CD4-positive, alpha-beta T cell (primary cell): ENCODE results near the gene NEO1. TPM values are rescaled to one million over a fixed set of nuclear protein-coding genes. Genes with fewer than 3 reads are reported as not detected.

ENCODE experiments used
- ATAC-seq: fragments of 200-7000 bp; cut with Tn5 transposase; one replicate; pipeline ENCODE4 v1.10.0; 2022; ENCODE audit warnings: mild to moderate bottlenecking; ENCODE audit not compliant: poor library complexity
- CTCF ChIA-PET: fragments of 350-600 bp; sonication (Branson Sonifier 250); formaldehyde crosslinking; loops from one replicate; lab custom pipeline; 2021; ENCODE audit warnings: antibody characterized with exemption, inconsistent platforms; lab: Charles Lee
- POLR2A ChIA-PET: fragments of 350-600 bp; sonication (Branson Sonifier 250); formaldehyde crosslinking; loops from one replicate; lab custom pipeline; 2021; ENCODE audit warnings: antibody characterized with exemption, inconsistent platforms; lab: Charles Lee
- DNase-seq, 14 experiments: peaks; one replicate each; pipeline ENCODE4 v3.0.0-alpha.2; 2013 to 2020; ENCODE audit warnings: mixed read lengths in 2 of 14
- H3K27ac ChIP-seq, 2 donors: one replicate each; pipeline versions ENCODE4 v1.5.1 to v1.7.0; 2013; ENCODE audit warnings: low read length in 2 of 2, low read depth in 1 of 2, mild to moderate bottlenecking in 1 of 2
- H3K27me3 ChIP-seq, 2 experiments: 1 replicate in 1 of 2; 2 replicates in 1 of 2; pipeline versions ENCODE4 v1.6.1 to v1.7.0; 2013; ENCODE audit warnings: low read length in 2 of 2, control low read depth in 1 of 2, mild to moderate bottlenecking in 1 of 2, moderate library complexity in 1 of 2; ENCODE audit not compliant: insufficient read depth in 2 of 2, control insufficient read depth in 1 of 2
- H3K36me3 ChIP-seq: one replicate; pipeline ENCODE4 v1.6.1; 2013; ENCODE audit warnings: low read length, control low read depth; ENCODE audit not compliant: insufficient read depth
- H3K4me1 ChIP-seq: one replicate; pipeline ENCODE4 v1.6.1; 2013; ENCODE audit warnings: low read length, control low read depth; ENCODE audit not compliant: insufficient read depth
- H3K4me3 ChIP-seq: one replicate; pipeline ENCODE4 v1.5.1; 2013; ENCODE audit warnings: mild to moderate bottlenecking, low read length, moderate library complexity
- H3K9me3 ChIP-seq, 2 experiments: 1 replicate in 1 of 2; 2 replicates in 1 of 2; pipeline versions ENCODE4 v1.6.1 to v1.7.0; 2013; ENCODE audit warnings: low read length in 2 of 2, mild to moderate bottlenecking in 2 of 2, control low read depth in 1 of 2, moderate library complexity in 1 of 2; ENCODE audit not compliant: control insufficient read depth in 1 of 2, insufficient read depth in 1 of 2
- H3K27ac Mint-ChIP-seq: one replicate; pipeline ENCODE4 v1.8.0; 2020; ENCODE audit warnings: mixed read lengths
- H3K27me3 Mint-ChIP-seq: one replicate; pipeline ENCODE4 v1.8.0; 2021; ENCODE audit warnings: mixed read lengths
- H3K36me3 Mint-ChIP-seq: one replicate; pipeline ENCODE4 v1.8.0; 2021; ENCODE audit warnings: low read depth, mixed read lengths
- H3K4me1 Mint-ChIP-seq: one replicate; pipeline ENCODE4 v1.8.0; 2021; ENCODE audit warnings: low read depth, mixed read lengths
- H3K4me3 Mint-ChIP-seq: one replicate; pipeline ENCODE4 v1.8.0; 2020; ENCODE audit warnings: mild to moderate bottlenecking, mixed read lengths
- H3K9me3 Mint-ChIP-seq: one replicate; pipeline ENCODE4 v1.8.0; 2020; ENCODE audit warnings: mixed read lengths
- intact Hi-C, 2 experiments: fragments of 100-400 bp; cut with DNase I in 1 of 2; cut with micrococcal nuclease in 1 of 2; formaldehyde crosslinking; loops; one replicate each; pipeline versions ENCODE4 v1.15.1 to v1.9.0; 2023 to 2025; cut with DNase I, micrococcal nuclease
- total RNA-seq, 174 experiments: library from RNA in 2 of 174; stranded (reverse) in 2 of 174; gene quantifications; one replicate each; pipeline ENCODE4 v1.2.3 and lab custom pipeline; 2021 to 2026
- TF ChIP-seq, protein P1 (sequence below): fragments of 200-600 bp; IDR thresholded peaks from one replicate; pipeline ENCODE4 v1.8.0; 2022; ENCODE audit warnings: antibody characterized with exemption, mild to moderate bottlenecking

The NEO1 gene
- total RNA-seq, 2 experiments from 2014 or later: 6.0 to 8.0 TPM

DNA sequence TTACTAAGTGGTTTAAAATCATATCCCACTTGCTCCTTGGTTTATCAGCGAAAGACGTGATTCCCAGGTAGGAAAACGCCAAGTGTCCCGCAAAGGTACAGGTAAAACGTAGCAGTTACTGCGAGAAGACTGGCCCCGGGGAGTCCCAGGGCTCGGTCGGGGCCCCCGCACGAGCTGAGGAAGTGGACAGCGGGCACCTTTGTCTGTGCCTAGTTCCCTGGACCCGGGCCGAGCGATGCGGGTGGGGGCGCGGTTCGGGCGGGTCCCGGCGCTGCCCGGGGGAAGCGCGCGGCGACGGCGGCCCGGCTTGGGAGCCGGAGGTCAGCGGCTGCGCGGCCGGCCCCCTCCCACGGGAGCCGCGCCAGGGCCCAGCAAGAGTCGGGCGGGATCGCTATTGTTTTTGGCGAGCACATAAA, 864 bp upstream of the NEO1 start:
- Mint-ChIP-seq H3K4me1 (peaks cover 14% of the 10 kb centered on the region), H3K4me3 (peak overlapping the region; percentile 91), H3K36me3 (no peaks in the 10 kb centered on the region), H3K27me3 (peaks cover 11% of the 10 kb centered on the region), H3K9me3 (no peaks in the 10 kb centered on the region), H3K27ac (peak overlapping the region; percentile 85)
- TF ChIP-seq, protein P1, sequence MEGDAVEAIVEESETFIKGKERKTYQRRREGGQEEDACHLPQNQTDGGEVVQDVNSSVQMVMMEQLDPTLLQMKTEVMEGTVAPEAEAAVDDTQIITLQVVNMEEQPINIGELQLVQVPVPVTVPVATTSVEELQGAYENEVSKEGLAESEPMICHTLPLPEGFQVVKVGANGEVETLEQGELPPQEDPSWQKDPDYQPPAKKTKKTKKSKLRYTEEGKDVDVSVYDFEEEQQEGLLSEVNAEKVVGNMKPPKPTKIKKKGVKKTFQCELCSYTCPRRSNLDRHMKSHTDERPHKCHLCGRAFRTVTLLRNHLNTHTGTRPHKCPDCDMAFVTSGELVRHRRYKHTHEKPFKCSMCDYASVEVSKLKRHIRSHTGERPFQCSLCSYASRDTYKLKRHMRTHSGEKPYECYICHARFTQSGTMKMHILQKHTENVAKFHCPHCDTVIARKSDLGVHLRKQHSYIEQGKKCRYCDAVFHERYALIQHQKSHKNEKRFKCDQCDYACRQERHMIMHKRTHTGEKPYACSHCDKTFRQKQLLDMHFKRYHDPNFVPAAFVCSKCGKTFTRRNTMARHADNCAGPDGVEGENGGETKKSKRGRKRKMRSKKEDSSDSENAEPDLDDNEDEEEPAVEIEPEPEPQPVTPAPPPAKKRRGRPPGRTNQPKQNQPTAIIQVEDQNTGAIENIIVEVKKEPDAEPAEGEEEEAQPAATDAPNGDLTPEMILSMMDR: no peak
- POLR2A ChIA-PET: interaction anchor here (0.6 to 1.0 kb wide), 4 partner anchors 28 to 329 kb away, joined by 3 to 4 read pairs (median 3); no protein-coding TSS in a partner anchor
- Histone ChIP-seq H3K27me3 (peaks cover 0 to 7% of the 10 kb centered on the region in 2 experiments), H3K27ac (peak overlapping the region in 1 of 2 donors; percentile 50), H3K4me3 (peak overlapping the region; percentile 85), H3K9me3 (no peaks in the 10 kb centered on the region), H3K36me3 (no peaks in the 10 kb centered on the region), H3K4me1 (peaks cover 11% of the 10 kb centered on the region)
- ATAC-seq: peak; percentile 1
- DNase-seq: peak in 2 of 14 experiments; percentile 0 to 1
- CTCF ChIA-PET: interaction anchor here (0.6 to 0.7 kb wide), 2 partner anchors 8 to 339 kb away, joined by 3 read pairs; no protein-coding TSS in a partner anchor
- intact Hi-C loops: loop anchor here (5.0 to 10.0 kb wide), 5 partner anchors 577 to 934 kb away; partner anchors contain the start of genes NPTN (in 2 of the 2), ARIH1 (in 1 of the 2), MYO9A (in 1 of the 2) and PARP6 (in 1 of the 2)

DNA sequence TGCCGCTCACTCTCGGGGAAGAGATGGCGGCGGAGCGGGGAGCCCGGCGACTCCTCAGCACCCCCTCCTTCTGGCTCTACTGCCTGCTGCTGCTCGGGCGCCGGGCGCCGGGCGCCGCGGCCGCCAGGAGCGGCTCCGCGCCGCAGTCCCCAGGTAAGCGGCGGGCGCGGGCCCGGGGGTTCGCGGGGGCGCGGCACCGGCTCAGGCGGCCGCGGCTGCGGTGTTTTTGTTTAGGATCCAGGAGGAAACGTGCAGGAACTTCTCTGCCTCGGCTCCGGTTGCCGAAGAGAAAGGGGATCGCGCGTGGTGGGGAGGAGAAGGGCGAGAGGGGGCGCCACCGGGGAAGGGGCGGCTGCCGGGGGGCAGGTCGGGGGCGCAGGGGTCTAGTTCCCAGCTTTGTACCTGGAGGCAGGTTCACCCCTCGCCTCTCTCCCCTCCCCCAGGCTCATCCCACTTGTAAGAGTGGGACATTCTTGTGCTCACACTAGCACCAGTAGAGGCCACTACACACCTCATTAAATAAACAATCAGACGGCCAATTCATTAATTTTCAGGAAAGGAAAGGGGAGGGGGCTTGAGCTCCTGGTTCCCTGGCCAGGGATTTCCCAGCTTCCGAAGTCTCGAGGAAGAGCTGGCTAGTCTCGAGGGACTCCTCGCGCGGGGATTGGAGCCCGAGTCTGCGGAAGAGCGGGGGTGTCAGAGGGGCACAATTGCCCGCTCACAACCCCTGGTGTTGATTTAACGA, 562 bp downstream of the NEO1 start:
- ChIA-PET POLR2A (interaction anchor here (0.6 kb wide), 1 partner anchor 28 kb away, joined by 3 read pairs; no protein-coding TSS in a partner anchor), CTCF (no interaction called here)
- H3K36me3 ChIP-seq: no peaks in the 10 kb centered on the region
- H3K4me1 ChIP-seq: peaks cover 11% of the 10 kb centered on the region
- intact Hi-C loops: loop anchor here (1.0 to 10.0 kb wide), 7 partner anchors 28 to 936 kb away; partner anchors contain the start of genes NPTN (in 2 of the 2), ARIH1 (in 1 of the 2), MYO9A (in 1 of the 2) and PARP6 (in 1 of the 2)
- Mint-ChIP-seq H3K27me3 (peaks cover 11% of the 10 kb centered on the region), H3K9me3 (no peaks in the 10 kb centered on the region), H3K36me3 (no peaks in the 10 kb centered on the region), H3K4me3 (peak overlapping the region; percentile 89), H3K4me1 (peaks cover 14% of the 10 kb centered on the region), H3K27ac (peak overlapping the region; percentile 64)
- peaks cover 0 to 7% of the 10 kb centered on the region in 2 experiments for H3K27me3 ChIP-seq
- H3K9me3 ChIP-seq: no peaks in the 10 kb centered on the region
- no peak overlapping the region for H3K27ac ChIP-seq
- DNase-seq (peak in 12 of 14 experiments; percentile 4 to 58 (median 16)), ATAC-seq (peak; percentile 48)
- peak overlapping the region; percentile 65 for H3K4me3 ChIP-seq
- TF ChIP-seq, protein P1: peak; percentile 39

DNA sequence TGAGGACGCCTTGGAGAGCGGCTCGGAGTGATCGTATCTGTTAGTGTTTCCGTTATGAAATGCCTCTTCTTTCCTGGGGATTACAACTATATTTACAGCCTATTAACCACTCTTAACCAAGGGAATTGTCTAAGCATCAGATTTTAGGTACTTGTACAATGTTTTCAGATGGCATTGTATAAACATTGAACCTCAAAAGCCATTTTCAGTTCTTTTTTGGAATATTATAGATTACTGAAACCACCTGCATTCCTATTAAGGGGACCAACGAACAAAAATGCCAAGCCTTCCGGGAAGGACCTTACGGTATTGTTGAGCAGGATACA, 1.1 kb downstream of the NEO1 start:
- Histone ChIP-seq H3K27ac (no peak overlapping the region), H3K27me3 (peaks cover 0 to 7% of the 10 kb centered on the region in 2 experiments), H3K9me3 (no peaks in the 10 kb centered on the region), H3K36me3 (no peaks in the 10 kb centered on the region), H3K4me3 (peak overlapping the region; percentile 65), H3K4me1 (peaks cover 11% of the 10 kb centered on the region)
- peak overlapping the region; percentile 64 for H3K27ac Mint-ChIP-seq
- intact Hi-C loops: loop anchor here (1.0 to 10.0 kb wide), 6 partner anchors 28 to 936 kb away; partner anchors contain the start of genes NPTN (in 2 of the 2), ARIH1 (in 1 of the 2), MYO9A (in 1 of the 2) and PARP6 (in 1 of the 2)
- peak overlapping the region; percentile 89 for H3K4me3 Mint-ChIP-seq
- H3K27me3 Mint-ChIP-seq: peaks cover 14% of the 10 kb centered on the region
- TF ChIP-seq, protein P1: no peak
- DNase-seq (no peak), ATAC-seq (no peak)
- ChIA-PET CTCF (no interaction called here), POLR2A (interaction anchor here (0.6 kb wide), 1 partner anchor 27 kb away, joined by 3 read pairs; no protein-coding TSS in a partner anchor)
- H3K4me1 Mint-ChIP-seq: peaks cover 14% of the 10 kb centered on the region
- H3K36me3 Mint-ChIP-seq: no peaks in the 10 kb centered on the region
- H3K9me3 Mint-ChIP-seq: no peaks in the 10 kb centered on the region
